HG02678 (cell line): ENCODE measurements around the gene CTIF.

Experiments used
- ATAC-seq: cut with Tn5 transposase; IDR thresholded peaks from one replicate; pipeline ENCODE4 v1.9.1; 2021; ENCODE audit warnings: mild to moderate bottlenecking, moderate library complexity; ENCODE audit not compliant: unreplicated experiment

The CTIF gene

GRCh38 chr18:48838921-48839818 is 300.3 kb downstream of the CTIF start:
- no peak for ATAC-seq

- ATAC-seq = no peak
Observed at GRCh38 chr18:48839819-48840490, 301.1 kb downstream of the CTIF start.

- no peak for ATAC-seq
Observed at GRCh38 chr18:48840491-48840877, 301.7 kb downstream of the CTIF start.

- ATAC-seq = no peak
Observed at GRCh38 chr18:48841381-48842258, 302.8 kb downstream of the CTIF start.

- ATAC-seq = no peak
Observed at GRCh38 chr18:48842259-48843061, 303.6 kb downstream of the CTIF start.

GRCh38 chr18:48843162-48843561 is 304.3 kb downstream of the CTIF start:
- no peak for ATAC-seq

GRCh38 chr18:48843596-48843995 is 304.8 kb downstream of the CTIF start:
- no peak for ATAC-seq

GRCh38 chr18:48844271-48844670 is 305.4 kb downstream of the CTIF start:
- no peak for ATAC-seq

GRCh38 chr18:48845174-48845573 is 306.3 kb downstream of the CTIF start:
- ATAC-seq = no peak

- ATAC-seq = no peak
Observed at GRCh38 chr18:48846423-48846932, 307.6 kb downstream of the CTIF start.

GRCh38 chr18:48847807-48848486 is 309.1 kb downstream of the CTIF start:
- no peak for ATAC-seq

GRCh38 chr18:48848641-48849143 is 309.9 kb downstream of the CTIF start:
- ATAC-seq = no peak

GRCh38 chr18:48850822-48851598 is 312.2 kb downstream of the CTIF start:
- ATAC-seq = no peak

- no peak for ATAC-seq
Observed at GRCh38 chr18:48851599-48851960, 312.7 kb downstream of the CTIF start.

- ATAC-seq = no peak
Observed at GRCh38 chr18:48852292-48852691, 313.5 kb downstream of the CTIF start.

GRCh38 chr18:48852794-48853193 is 314.0 kb downstream of the CTIF start:
- no peak for ATAC-seq

- ATAC-seq = no peak
Observed at GRCh38 chr18:48853588-48853987, 314.8 kb downstream of the CTIF start.

- ATAC-seq = no peak
Observed at GRCh38 chr18:48854780-48855179, 315.9 kb downstream of the CTIF start.
